GM21360 (cell line): Measurements from ENCODE around the gene BBS10.
"Not testable (repeated sequence)": the region's sequence is repeated elsewhere in the genome, so short reads cannot be mapped to it uniquely, and the experiment has no call there.

Experiments
- ATAC-seq: cut with Tn5 transposase; IDR thresholded peaks from one replicate; pipeline ENCODE4 v1.9.1; 2021; ENCODE audit warnings: mild to moderate bottlenecking, moderate library complexity; ENCODE audit not compliant: unreplicated experiment

The BBS10 gene

DNA sequence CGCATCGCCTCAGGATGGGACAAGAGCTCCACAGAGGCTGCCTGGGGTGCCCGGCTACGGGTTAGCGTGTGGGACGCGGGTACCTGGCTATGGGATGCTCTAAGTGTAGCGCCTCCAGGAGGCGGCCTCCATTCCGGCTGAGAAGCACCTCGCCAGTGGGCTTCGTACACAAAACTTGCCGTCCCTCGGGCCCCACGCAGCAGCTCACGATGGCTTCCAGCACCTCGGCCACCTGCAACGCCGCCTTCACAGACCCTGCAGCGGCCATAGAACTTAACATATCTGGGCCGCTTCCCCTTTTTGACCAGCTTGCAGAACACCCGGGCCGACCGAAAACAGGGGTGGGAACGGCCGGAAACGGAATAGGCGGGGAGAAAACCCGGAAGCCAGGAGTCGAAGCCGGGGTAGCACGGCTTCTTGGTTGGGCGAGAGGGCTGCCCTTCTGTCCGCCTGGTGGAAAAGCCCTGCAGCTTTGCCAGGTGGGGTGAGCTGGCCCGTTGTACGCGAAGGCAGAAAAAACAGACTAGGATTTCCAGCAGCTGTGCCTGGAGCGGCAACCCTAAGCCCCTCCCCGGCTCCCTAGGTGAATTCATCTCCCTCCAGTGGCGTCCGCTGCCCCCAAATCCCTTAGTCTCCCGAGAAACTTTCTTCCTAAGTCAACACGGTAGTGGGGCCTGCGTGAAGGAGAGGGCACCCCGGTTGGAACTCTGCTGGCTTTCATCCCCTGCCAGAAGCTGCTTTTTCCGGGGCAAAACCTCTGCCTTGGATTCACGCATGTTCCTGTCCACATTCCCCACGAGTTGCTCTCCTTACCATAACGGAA lies at the start of gene BBS10:
Gene BBS10, minus strand, starts transcription at position 337 of the 823 bp plus-strand sequence. Its CDS starts 57 bp downstream, at position 280.
- peak; percentile 95 for ATAC-seq

DNA sequence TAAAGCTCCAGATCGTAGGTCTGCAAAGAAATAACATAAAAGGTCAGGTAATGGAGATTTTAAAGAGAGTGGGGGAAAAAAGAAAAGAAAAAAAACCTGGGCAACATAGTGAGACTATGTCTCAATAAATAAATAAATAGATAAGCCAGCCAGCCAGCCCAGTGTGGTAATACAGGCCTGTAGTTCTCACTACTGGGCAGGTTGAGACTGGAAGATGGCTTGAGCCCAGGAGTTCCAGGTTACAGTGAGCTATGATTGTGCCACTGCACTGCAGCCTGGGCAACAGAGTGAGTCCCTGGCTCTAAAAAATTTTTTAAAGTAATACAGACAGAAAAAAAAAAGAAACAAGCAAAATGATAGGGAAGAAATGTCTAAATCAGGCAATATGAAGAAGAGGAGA lies 43.2 kb upstream of the BBS10 start:
- no peak for ATAC-seq

DNA sequence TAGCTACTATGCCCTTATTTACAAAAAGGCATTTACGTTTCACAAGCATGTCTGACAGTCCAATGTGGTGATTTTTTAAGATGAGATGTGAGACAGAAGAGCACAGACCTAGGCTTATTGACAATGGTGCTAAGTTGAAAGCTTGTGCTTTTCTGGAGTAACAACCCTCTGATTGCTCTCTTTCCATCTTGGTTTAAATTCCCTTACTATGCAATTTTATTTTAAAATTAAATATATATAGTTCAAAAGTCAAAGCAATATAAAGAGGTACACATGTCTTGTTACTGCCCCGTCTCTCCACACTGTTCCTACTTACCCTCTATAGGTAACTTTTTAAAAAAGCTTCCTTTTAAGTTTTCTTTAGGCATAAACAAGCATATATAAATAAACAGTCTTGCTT lies 39.4 kb upstream of the BBS10 start:
- no peak for ATAC-seq

DNA sequence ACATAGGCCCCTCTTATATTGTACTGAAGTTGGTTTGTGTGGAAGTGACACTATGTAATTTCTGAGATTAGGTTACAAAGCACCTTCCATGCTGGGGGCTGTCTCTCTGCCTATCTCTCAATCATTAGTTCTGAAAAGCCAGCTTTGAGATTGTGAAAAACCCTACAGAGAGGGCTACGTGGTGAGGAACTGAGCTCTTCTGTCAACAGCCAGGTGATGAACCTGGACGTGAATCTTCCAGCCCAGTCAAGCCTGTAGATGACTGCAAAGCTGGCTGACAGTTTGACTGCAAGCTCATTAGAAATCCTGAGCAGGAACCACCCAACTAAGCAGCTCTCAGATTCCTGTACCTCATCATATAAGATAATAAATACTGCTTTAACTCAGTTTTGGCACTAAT lies 36.3 kb upstream of the BBS10 start:
- ATAC-seq: no peak

DNA sequence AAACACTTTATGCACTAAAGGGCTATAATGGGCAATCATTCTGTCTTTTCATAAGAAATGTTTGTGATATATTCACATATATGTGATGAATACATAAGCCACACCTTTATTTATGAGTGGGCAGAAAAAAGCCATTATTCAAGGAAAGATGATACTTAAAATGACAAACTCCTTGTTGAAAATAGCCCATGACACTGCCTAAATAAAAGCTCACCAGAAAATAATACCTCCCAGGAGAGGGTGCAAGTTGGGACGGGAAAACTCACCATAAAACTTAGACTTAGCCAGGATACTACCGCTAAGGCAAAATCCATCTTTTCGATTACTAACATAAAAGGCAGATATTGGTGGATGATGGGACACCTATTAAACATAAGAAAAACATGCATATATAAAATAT lies 35.8 kb upstream of the BBS10 start:
- ATAC-seq: no peak

DNA sequence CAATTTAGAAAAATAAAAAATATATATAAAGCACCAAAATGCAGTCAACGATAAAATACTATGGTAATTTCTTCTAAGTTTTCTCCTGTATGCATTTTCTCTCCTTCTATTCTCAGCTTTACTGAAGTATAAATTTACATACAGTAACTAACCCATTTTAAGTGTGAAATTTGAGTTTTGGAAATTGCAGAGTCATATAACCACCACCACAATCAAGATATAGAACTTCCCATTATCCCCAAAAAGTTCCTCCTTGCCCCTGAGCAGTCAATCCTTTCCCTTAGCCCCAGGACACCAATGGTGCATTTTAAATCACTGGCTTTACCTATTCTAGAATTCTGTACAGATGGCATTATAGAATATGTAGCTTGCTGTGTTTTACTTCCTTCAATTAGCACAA lies 31.0 kb upstream of the BBS10 start:
- ATAC-seq: no peak

DNA sequence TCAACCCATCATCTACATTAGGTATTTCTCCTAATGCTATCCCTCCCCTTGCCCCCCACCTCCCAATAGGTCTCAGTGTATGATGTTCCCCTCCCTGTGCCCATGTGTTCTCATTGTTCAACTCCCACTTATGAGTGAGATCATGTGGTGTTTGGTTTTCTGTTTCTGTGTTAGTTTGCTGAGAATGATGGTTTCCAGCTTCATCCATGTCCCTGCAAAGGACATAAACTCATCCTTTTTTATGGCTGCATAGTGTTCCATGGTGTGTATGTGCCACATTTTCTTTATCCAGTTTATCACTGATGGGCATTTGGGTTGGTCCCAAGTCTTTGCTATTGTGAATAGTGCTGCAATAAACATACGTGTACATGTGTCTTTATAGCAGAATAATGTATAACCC lies 28.7 kb upstream of the BBS10 start:
- ATAC-seq: not testable (repeated sequence)

DNA sequence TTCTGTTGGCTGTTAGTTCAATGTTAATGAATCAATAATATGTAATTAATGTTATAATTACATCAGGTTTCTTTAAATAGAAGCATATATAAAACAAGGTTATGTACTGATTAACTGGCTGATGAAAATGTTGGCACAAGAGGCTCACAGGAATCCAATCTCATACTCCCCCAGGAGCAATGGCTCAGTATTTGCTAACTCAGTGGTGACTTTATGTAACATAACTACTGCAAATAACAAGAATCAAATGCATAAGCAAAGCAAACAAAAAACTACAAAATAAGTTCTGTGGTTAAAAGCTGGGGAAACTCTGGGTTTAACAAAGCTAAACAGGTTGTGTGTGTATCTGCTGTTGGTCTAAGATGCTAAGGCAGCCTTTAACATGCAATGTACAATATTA lies 27.7 kb upstream of the BBS10 start:
- no peak for ATAC-seq

DNA sequence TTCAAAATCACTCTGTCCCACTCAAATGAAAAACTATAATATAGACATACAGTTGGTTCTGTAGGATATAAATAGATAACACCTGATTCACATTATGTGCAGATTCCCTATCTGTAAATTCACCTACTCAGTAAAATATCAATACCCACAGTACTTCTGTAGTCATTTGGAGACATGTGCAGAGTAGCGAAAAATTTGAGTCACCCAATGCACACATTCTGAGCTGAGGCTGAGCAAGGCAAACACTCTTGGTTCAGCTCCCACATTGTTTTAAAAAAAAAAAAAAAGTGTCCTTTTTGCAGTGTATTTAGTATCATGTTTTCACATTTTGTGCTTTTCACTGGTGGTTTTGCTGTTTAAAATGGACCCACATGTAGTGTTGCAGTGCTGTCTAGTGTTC lies 27.3 kb upstream of the BBS10 start:
- no peak for ATAC-seq

DNA sequence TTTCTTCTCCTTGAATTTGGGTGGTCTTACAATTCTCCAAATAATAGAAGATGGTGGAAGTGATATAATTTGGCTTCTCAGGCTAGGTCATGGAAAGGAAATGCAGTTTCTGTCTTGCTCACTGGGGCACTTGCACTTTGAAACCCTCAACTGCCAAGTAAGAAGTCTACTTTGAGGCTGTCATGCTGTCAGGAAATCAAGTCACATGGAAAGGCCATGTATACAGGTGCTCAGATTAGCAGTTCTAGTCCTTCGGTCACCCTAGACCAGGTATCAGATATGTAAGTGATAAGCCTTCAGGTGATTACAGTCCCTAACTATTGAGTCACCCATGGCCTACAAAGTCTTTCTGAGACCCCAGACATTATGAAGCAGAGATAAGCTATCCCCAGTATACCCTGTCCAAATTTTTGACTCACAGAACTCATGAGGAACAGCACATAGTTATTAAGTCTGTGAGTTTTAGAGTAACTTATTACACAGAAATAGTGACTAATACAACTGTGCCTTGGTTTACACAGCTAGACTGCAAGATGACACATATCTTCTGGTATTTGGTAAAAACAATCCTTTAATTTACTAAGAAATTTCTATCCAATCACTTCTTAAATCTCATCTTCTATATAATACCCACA lies 26.3 kb upstream of the BBS10 start:
- no peak for ATAC-seq

DNA sequence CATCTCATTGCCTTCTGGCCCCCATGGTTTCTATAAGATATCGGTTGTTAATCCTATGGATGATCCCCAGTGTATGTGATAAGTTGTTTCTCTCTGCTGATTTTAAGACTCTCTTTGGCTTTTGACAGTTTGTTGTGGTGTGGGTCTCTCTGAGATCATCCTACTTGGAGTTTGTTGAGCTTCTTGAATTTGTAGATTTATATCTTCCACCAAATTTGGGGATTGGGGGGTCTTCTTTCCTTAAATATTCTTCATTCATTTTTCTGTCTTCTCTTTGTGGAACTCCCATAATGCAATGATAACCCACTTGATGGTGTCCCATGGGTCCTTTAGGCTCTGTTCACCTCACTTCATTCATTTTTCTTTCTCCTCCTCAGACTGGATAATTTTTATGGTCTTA lies 20.0 kb upstream of the BBS10 start:
- ATAC-seq: no peak

DNA sequence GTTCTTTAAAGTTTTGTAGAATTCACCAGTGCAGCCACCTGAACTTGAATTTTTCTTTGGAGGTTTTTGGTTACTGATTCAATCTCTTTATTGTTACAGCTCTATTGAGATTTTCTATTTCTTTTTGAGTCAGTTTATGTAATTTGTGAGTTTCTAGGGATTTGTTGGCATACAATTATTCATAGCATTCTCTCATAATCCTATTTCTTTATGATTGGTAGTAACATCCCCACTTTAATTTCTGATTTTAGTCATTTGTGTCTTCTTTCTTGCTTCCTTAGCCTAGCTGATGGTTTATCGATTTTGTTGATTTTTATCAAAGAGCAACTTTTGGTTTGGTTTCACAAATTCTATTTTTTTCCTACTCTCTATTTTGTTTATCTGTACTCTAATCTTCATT lies 17.9 kb upstream of the BBS10 start:
- ATAC-seq: no peak

DNA sequence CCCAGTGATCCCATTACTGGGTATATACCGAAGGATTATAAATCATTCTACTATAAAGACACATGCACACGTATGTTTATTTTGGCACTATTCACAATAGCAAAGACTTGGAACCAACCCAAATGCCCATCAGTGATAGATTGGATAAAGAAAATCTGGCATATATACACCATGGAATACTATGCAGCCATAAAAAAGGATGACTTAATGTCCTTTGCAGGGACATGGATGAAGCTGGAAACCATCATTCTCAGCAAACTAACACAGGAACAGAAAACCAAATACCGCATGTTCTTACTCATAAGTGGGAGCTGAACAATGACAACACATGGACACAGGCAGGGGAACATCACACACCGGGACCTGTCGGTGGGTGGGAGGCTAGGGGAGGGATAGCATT lies 15.9 kb upstream of the BBS10 start:
- ATAC-seq: not testable (repeated sequence)

DNA sequence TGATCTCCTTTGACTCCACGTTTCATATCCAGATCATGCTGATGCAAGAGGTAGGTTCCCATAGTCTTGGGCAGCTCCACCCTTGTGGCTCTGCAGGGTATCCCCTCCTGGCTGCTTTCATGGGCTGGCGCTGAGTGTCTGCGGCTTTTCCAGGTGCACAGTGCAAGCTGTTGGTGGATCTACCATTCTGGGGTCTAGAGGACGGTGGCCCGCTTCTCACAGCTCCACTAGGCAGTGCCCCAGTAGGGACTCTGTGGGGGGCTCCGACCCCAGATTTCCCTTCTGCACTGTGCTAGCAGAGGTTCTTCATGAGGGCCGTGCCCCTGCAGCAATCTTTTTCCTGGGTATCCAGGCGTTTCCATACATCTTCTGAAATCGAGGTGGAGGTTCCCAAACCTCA lies 12.1 kb upstream of the BBS10 start:
- no peak for ATAC-seq

DNA sequence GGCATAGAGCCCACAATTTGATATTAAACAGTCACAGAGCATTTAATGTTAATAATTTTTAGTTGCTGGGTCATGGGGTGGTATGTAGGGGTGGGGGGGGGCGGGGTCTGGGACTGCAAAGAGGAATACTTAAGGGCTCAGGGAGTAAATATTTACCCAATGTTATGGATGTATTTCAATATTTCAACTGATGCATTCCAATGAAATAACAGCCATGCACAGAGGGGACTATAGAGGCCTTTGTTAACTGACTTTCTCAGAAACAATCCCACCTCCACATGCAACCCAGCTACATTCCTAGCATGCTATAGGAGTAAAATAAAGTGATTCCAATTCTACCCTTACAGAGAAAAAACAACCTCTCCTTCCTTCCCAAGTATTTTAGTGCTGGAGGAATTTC lies 7.9 kb upstream of the BBS10 start:
- no peak for ATAC-seq

DNA sequence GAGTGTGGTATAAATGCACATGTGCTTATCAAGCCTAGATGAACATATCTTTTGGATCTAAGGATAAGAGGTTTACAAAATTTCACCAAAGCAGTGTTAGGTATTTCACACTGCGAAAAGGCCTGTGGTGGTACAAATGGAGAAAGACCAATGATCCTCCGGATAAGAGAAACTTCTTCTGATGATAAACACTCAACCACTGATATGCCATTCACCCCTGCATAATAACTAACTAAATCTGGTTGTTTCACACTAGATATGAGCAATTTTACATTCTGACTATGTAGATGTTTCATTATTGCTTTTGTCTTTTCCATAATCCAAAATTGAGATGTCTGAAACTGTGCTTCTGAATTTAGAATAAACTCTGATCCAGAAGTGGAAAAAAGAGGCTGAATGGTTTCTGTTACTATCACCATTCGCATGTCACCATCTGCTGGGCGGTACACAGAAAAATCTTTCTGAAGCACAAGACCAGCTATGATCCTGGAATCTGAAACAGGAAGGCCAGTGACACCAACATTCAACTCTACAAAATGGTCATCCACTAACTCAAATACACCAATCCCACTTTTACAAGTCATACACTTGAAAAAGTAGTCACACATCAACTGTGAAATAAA lies 1.3 kb downstream of the BBS10 start:
- ATAC-seq: peak; percentile 32

DNA sequence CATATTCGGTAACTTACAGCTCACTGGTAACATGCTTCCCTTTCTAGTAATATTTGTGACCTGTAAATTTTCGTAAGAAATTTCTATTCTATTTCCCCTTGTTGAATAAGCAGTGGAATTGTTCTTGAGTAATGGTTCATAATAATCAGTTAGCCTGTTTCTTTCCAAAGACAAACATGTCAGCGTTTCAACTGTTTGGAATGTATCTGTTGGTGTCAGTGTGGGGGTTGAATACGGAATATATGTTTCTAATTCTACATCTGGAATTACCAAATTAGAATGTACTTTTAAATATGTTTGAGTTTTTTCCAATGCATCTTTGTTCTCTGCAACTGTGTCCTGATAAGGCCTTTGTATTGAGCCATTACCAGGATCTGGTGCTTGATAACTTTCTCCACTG lies 2.0 kb downstream of the BBS10 start:
- no peak for ATAC-seq

DNA sequence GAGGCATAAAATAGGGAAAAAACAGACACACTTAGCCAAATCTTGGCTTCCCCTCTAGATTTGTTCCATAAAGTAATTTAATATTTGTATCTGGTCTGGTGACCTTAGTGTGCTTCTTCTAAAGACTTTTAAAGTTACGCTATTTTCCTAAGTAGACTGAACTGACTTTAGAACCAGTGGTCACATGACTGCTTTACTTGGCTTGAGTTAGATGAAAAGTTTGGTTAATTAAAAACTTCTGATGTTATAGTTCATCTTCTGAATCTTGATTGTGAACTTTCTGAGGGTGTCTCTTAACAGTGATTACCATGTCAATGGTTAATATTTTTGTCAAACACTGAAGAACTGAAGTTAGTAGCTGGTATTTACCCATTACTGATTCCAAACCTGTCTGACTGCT lies 2.6 kb downstream of the BBS10 start:
- no peak for ATAC-seq

DNA sequence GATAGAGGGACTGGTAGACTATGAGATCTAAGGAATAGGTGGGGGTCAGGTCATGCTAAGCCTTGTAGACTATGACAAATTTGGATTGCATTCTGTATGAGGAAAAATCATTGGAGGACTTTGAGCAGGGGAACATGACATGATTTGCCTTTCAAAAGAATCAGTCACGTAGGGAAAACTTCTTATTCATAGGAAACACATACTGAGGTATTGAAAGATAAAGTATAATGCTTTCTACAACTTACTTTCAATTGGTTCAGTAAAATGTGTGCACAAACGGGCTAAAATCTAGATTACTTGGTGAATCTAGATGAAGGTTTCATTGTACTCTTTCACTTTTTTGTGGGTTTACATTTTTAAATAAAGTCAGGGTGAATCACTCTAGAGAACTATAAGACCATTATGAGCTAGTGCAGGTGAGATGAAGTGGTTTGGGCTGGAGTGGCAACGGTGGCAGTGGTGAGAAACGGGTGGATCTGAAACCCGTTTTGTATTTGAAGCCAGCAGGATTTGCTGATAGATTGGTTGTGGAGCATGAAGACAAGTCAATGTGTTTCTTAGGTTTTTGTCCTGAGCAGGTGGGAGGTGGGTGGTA lies 6.7 kb downstream of the BBS10 start:
- no peak for ATAC-seq

DNA sequence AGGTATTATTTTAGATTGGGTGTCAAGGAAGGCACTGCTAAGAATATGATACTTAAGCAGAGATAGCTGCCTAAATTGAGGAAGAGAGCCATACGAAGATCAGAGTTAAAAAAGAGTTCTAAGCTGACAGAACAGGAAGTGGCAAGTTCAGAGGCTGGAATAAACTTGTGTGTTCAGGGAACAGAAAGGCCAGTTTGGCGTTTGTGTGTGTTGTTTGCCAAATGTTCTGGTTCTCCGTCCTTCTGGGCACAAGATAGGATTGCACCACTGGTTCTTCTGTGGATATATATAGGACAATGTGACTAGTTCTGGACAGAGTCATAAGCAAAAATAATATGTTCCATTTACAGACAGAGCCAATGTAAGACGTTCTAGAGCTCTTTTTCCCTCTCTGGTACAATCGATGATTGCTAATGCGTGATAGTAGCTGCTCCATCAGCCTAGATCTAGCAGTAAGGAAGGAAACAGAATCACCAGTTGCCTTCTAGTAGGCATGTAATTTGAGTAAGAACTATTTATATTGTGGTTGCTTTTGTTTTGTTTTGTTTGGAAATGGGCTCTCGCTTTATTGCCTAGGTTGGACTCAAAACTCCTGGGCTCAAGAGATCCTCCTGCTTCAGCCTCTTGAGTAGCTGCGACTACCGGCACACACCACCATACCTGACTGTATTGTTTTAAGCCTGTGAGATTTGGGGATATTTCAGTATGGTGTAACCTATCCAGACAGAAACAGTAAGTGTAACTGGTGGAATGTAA lies 7.4 kb downstream of the BBS10 start:
- ATAC-seq: no peak

DNA sequence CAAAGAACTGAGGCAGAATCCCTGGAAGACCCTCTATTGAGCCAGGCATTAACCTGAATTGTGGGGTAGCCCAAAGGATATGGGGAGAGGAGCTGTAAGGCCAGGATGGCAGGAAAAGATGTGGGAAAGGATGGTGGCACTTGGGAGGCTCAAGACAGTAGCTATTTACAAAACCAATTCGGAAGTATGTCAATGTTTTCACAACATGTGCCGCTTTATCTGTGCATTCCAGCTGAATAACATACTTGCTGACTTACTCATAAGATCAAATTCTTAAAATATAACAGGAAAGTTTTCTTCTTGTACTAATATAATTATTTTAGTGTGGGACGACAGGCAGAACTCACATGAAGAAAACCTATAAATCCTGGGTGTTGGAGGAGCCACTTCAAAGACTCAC lies 10.6 kb downstream of the BBS10 start:
- ATAC-seq: no peak
